ENCODE measurements around the gene OR10G3. TPM values are rescaled to one million over a fixed set of nuclear protein-coding genes. Genes with fewer than 3 reads are reported as not detected.
A peak's percentile ranks its signal among the peaks of the same experiment; 100 is the strongest.

The OR10G3 gene
- total and polyA plus RNA-seq, 2 of the 13 experiments (the other 11 are each of a cell fraction or from before 2014, with no cell fraction given), result not detected

- TF ChIP-seq NR1H2 (CRISPR knock-in tag; IDR thresholded peaks at IDR 0.05; ENCODE audit: borderline replicate concordance, low read depth), result no peak
- no peak for TF ChIP-seq STAG1 (CRISPR knock-in tag; IDR thresholded peaks at IDR 0.05)
- TF ChIP-seq ONECUT2 (CRISPR knock-in tag; IDR thresholded peaks at IDR 0.05), result no peak
- no peak for TF ChIP-seq ZNF777 (CRISPR knock-in tag; IDR thresholded peaks at IDR 0.05)
- TF ChIP-seq ZNF547 (CRISPR knock-in tag; IDR thresholded peaks at IDR 0.05), result peak; percentile 37; the same call in 1 of the 2 replicates
- TF ChIP-seq FIP1L1 (IDR thresholded peaks at IDR 0.05; ENCODE audit: borderline replicate concordance, insufficient read depth, low read depth, low read length), result no peak
- TF ChIP-seq ISX (CRISPR knock-in tag; conservative IDR thresholded peaks at IDR 0.05), result no peak
- no peak for TF ChIP-seq DZIP1 (CRISPR knock-in tag; IDR thresholded peaks at IDR 0.05)
- no peak; the same call in 1 of the 2 replicates for TF ChIP-seq ZNF709 (CRISPR knock-in tag; IDR thresholded peaks at IDR 0.05)
- no peak for TF ChIP-seq ZNF773 (CRISPR knock-in tag; IDR thresholded peaks at IDR 0.05; ENCODE audit: borderline replicate concordance)
- TF ChIP-seq ZNF609 (CRISPR knock-in tag; IDR thresholded peaks at IDR 0.05; ENCODE audit: borderline replicate concordance), result peak; percentile 65; the same call in 1 of the 2 replicates
- no peak for TF ChIP-seq CREB1 (IDR thresholded peaks at IDR 0.05)
- TF ChIP-seq CREB1 (CRISPR knock-in tag; IDR thresholded peaks at IDR 0.05), result no peak
- TF ChIP-seq THAP7 (CRISPR knock-in tag; IDR thresholded peaks at IDR 0.05), result no peak
- TF ChIP-seq MIER3 (CRISPR knock-in tag; IDR thresholded peaks at IDR 0.05; ENCODE audit: borderline replicate concordance), result no peak
- TF ChIP-seq ZNF414 (CRISPR knock-in tag; IDR thresholded peaks at IDR 0.05), result no peak
- no peak for TF ChIP-seq NFRKB (IDR thresholded peaks at IDR 0.05)
- TF ChIP-seq ZNF383 (CRISPR knock-in tag; IDR thresholded peaks at IDR 0.05; ENCODE audit: borderline replicate concordance), result no peak
- no peak for TF ChIP-seq ZNF549 (CRISPR knock-in tag; IDR thresholded peaks at IDR 0.05)
- no peak for TF ChIP-seq RAD21 (CRISPR knock-in tag; IDR thresholded peaks at IDR 0.05)
- no peak for TF ChIP-seq MBD4 (IDR thresholded peaks at IDR 0.05; ENCODE audit: borderline replicate concordance, low read length)
- no peak for TF ChIP-seq MIXL1 (CRISPR knock-in tag; IDR thresholded peaks at IDR 0.05)
- TF ChIP-seq KLF13 (CRISPR knock-in tag; IDR thresholded peaks at IDR 0.05), result no peak
These were observed 53.8 kb downstream of the OR10G3 start, which contains the start of gene SALL2 (continued) for GRCh38 chr14:21525962-21526671.

Measured in HepG2 (cell line).